ENCODE results near the gene RCAN3.
"Not testable (repeated sequence)": the region's sequence is repeated elsewhere in the genome, so short reads cannot be mapped to it uniquely, and the experiment has no call there.

Gene RCAN3

DNA sequence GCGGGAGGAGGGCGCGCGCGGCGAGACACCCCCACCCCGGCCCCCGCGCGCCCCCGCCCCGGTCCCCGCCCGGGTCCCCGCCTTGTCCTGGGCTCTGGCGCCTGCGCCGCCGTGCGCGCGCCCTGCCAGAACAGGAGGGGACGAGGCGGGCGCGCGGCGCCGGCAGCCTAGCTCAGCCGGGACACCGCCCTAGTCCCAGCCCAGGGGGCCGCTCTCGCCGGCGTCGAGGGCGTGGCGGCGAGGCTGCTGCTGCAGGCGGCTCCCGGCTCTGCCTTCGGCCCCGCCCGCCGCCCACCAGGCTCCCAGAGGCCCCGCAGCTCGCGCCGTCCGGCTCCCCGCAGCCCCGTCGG, at the start of gene RCAN3:
Gene RCAN3, plus strand, starts transcription at position 128 of the 350 bp plus-strand sequence. CDS start 11,537 bp downstream, outside the sequence.
- peak; percentile 87 for DNase-seq

DNA sequence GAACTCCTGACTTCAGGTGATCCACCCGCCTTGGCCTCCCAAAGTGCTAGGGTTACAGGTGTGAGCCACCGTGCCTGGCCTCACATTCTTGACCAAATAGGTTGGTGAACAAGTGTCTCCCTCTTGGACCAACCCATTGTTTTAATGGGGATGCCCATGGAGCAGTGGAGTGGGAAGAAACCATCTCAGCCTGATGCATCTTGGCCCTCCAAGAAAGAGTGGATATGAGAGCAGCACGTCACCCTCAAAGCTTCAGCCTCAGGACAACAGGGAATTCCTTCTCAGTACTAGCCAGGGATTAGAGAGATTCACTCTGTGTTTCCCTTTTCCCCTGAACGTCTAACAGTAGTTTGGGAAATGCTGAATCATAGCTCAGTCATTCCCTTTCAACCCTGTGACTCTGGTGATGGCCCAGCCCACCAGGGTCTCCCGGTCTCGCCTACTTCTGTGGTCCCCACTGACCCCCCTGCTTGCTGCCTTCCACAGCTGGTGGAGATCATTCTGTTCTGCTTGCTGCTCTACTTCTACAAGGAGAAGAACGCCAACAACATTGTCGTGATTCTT, 49.6 kb upstream of the RCAN3 start:
- no peak for DNase-seq

DNA sequence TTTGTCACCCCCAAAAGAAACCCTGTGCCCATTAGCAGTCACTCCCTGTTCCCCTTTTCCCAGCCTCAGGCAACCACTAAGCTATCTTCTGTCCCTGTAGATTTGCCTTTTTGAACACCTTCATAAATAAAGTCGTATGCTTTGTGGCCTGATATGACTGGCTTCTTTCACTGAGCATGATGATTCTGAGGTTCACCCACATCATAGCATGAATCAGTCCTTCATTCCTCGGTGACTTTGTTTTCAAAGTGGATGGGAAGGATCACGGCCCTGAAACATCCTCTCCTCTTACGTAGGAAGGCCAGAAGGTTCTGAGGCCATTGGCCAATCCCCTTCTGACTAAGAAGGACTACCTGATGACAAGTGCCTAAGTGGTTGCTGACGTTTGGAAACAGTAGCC, 48.0 kb upstream of the RCAN3 start:
- no peak for DNase-seq

DNA sequence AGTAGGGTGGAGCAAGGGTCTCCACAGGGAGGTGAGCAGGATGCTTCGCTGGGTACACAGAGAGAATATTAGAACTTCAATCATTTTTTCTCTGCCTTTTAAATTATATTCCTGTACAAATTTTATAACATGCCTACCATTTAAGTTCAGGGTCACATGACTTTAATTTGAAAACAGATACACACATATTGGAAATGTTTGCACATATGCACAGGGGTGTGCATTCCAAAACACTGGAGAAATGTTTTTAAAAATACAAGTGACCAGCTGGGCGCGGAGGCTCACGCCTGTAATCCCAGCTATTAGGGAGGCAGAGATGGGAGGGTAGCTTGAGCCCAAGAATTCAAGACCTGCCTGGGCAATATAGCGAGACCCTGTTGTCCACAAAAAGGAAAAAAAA, 47.4 kb upstream of the RCAN3 start:
- no peak for DNase-seq

DNA sequence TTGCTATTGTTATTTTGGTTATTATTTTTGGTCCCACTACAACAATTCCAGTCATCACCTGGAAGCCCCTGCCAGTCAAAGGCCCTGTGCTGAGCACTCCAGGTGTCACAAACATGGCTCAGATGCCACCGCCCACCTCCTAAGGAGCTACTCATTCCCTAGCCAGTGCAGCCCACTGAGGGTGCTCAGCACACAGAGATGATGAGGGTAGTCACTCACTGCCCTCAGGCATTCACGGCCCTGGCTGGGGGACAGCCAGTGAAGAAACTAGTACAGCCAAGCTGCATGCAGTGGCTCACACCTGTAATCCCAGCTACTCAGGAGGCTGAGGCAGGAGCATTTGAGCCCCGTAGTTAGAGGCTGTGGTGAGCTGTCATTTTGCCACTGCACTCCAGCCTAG, 44.8 kb upstream of the RCAN3 start:
- no peak for DNase-seq

DNA sequence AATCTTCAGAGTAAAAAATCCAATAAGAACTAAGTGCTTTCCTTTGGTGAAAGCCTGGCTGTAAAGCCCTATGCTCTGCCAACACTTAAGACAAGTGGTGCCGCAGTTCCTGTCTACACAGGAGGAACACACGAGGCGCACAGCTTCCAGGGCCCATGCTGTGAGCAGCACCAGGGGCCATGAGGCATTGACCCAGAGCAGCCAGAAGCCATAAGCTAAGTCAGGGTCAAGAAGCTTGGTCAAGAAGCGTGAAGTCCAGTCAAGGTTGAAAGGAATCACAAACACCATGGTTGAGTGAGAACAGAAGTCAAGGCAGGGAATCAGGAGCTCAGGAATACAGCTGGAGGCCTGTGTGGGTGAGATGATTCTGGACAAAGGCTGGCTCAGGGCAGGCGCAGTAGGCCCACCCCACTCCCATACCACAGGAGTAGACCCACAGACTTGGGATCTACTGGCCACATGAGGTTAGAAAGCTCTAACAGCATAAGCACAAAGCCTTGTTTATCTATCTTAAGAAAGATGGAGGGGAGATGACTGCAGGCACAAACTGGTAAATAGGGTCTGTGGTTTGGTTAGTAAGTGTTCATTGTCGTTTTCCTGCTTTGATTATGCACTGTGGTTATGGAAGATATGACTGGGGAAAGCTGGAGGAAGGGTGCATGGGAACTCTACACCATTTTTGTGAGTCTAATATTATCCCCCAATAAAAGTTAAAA, 42.9 kb upstream of the RCAN3 start:
- DNase-seq, result no peak

DNA sequence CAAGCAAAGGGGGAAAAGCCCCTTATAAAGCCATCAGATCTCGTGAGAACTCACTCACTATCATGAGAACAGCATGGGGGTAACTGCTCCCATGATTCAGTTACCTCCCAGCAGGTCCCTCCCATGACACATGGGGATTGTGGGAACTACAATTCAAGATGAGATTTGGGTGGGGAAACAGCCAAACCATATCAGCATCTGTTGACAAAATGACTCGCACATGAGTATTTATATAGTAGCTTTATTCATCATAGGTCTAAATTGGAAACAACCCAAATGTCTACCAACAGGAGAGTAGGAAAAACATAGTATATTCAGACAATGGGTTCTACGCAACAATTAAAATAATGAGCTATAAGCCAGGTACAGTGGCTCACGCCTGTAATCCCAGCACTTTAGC, 40.5 kb upstream of the RCAN3 start:
- DNase-seq, result not testable (repeated sequence)

DNA sequence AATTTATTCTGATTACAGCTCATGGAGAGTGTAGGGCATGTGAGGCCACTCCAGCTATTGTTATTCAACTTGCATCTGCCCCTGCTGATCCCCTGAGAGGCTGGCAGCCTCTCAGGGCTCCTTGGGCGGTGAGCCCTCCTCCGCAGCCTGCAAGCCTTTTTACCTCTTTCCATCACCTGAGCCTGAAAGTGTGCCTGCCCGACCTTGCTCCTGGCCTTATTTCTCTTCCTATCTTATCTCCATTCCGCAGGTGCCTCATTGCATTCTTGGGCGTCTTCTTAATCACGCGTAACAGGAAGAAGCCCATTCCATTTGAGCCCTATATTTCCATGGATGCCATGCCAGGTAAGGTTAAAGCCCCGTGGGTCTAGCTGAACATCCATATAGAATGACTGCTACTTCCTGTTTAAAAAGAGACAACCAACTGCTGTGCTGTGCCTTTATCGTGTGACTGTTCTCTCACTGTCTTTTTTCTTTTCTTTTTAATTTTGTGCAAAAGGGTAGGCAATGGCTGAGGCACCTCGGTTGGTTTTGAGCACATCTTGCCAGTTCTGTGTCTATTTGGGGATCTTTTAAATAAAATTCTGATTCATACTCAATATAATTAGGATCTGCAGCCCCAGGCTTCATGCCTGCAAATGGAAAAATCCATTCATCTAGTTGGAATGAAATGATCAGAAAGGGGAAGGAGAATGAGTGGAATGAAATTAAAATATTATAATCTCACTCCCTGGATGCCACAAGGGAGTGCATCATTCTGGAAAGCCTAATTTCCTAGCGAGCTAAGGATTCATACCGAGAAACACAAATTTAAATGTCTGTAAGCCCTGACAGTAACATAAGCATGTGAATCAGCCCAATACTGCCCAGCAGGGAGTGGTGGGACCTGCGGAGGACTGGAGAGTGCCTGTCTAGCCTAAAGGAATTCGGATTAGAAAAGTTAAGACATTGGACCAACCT, 38.6 kb upstream of the RCAN3 start:
- no peak for DNase-seq

DNA sequence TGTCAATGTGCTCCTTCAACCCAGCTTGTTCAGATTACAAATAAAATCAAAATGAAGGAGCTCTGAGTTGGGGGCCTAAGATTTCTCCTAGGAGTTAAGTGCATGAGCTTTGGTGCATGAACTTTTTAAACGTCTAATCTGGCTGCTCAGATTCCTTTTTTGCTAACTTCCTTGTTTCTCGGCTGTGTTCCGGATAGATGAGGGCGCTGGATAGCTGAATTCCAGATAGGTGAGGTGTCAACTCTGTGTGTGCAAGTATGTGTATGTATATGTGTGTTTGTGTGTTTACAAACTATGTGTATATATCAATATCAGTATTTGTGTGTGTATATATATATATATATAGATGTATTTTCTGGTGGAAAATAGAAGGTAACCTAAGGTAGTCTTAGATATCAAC, 37.5 kb upstream of the RCAN3 start:
- DNase-seq, result no peak

DNA sequence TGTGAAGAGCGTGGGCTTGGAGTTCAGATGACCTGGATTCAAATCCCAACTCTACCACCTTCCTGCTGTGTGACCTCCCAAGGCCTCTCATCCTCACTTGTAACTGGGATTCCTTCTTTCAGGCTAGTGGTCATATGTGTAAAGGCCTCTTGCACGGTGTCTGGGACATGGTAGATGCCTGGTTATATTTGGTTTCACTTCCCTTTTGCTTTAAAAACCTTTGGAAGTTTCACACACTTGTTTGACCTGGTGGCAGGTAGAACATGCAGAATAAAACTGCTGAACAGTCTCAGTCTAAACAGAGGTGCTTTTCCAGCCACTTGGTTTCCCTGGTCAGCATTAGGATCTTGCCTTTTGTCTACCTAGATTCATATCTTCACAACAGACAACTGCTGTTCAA, 37.0 kb upstream of the RCAN3 start:
- DNase-seq, result no peak

DNA sequence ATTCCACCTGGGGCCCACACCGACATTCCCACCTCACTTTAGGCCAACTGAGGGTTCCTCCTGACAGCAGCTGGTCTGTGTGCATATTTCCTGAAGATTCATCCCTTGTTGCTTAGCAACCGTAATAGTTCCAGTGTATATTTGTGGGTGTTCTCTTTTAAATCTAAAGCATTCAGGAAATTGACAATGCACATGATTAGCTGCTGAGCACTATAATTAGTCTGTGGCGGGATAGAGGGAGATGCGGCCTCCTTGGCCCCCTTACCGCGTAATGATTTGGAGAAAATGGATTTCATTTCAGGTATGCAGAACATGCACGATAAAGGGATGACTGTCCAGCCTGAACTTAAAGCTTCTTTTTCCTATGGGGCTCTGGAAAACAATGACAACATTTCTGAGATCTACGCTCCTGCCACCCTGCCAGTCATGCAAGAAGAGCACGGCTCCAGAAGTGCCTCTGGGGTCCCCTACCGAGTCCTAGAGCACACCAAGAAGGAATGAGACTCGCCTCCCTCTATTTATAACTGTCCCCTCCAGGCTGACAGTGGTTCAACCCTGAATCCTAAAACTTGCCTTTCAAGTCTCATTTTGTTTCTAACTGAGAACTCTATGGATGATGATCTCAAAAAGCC, 33.8 kb upstream of the RCAN3 start:
- no peak for DNase-seq

DNA sequence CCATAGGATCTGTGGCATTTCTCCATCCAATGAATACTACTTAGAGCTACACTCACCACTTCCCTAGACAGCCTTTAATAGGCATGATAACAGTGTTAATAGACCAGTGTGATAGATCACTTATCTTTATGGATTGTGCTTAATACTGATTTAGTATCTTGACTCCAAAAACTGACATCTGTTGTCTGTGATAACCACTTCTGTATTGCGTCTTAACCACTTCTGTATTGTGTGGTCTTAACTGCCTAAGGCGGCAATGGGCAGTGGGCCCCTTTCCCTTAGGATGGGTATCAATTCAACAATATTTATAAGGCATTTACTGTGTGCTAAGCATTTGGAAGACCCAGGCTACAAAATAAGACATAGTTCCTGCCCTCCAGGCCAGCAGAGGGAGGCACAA, 32.0 kb upstream of the RCAN3 start:
- no peak for DNase-seq

DNA sequence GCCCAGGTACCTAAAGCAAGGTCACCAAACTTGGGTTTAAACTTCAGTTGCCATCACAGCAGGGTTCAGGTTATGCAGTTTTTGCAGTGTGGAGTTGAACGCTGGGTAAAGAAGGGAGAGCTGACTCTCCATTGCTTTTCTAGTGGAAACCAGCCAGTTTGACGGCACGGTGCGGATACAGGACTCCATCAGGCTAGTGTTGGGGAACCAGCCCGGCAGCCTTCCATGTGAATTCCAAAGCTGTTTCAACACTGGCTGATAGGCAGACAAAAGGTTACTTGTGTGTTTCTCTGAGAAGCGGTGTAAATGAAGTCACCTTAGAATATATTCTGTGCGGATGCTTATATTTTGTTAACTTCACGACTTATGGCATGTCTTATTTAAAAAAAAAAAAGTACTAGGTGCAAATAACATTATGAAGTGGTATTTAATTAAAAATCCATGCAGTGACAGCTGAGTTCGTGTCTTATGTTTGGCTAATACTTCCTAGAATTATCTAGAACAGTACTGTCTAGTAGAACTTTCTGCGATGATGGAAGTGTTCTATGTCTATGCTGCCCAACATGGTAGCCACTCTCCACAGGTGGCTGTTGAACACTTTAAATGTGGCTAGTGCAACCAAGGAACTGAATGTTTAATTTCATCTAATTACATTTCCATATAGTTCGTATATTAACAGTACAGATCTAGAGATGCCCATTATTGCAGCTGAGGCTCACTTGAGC, 29.9 kb upstream of the RCAN3 start:
- DNase-seq, result no peak

DNA sequence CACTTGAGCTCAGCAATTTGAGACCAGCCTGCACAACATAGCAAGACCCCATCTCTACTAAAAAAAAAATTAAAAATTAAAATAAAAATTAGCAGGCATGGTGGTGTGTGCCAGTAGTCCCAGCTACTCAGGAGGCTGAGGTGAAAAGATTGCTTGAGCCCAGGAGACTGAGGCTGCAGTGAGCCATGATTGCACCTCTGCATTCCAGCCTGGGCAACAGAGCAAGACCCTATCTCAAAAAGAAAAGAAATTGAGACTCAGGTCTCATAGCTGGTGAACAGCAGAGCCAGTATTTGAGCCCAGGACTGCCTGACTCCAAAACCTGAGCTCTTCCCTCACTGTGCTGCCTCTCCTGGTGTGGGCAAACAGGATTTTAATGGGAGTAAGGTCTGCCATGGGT, 28.4 kb upstream of the RCAN3 start:
- no peak for DNase-seq

DNA sequence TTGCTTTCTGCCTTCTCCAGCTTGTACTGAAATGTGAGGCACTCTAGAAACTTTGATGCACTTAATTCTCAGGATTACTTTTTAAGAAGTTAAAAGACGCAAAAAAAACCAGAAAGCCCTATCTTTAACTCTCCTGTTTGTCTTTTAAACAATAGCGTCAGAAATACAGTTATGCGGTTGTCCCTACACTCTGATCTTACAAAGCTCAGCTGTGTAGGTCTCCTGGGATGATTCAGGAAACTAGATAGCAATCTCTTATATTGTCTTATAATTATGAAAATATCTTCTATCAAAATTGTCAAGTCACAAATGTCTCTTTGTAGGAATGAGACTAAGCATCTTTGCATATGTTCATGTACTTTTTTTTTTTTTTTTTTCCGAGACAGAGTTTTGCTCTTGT, 26.9 kb upstream of the RCAN3 start:
- DNase-seq, result no peak

DNA sequence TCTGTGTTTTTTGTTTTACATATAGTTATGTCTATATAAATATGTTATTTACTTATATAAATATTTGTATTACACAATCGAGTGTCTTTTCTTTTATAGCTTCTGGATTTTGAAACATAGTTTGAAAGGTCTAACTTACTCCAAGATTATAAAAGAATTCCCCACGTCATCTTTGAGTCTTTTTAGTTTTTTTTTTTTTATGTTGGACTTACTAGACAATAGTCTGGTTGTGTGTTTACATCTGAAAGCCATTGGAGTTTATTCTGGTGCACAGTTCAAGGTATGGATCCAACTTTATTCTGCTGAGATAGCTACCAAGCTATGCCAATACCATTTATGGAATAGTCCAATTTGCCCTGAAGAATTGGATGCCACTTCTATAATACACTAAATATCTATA, 26.1 kb upstream of the RCAN3 start:
- no peak for DNase-seq

DNA sequence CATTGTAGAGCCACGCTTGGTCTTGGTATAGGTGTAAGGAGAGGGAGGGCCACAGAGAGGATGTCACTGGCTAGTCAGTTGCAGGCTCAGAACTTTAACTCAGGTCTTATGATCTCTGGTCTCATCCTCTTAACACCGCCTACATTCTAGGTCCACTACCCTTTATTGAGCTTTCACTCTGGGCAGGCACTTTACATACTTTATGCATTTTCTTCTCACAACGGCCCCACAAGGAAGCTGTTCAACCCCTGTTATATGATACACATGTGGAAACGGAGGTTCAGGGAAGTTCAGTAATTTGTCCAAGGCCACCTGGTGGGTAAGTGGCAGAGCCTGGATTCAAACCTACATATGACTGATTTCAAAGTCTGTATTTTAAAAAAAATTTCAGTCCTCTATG, 25.3 kb upstream of the RCAN3 start:
- no peak for DNase-seq

DNA sequence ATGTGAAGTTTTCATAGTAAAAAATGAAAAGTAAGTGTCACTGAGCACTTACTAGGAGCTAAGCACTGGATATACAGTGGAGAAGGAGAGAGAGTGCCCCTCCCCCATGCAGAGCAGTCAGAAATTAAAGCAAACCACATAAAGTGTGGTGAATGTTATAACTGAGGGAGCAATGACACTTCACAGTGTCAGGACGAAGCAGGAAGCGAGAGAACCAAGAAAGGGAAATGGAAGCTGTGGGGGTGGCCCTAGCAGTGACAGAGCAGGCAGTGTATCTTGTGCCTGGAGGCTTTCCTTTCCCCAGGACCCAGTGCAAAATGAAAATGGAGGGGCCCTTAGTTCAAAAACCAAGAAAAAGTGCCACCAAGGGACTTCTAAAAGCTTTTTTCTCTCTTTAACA, 21.5 kb upstream of the RCAN3 start:
- no peak for DNase-seq

DNA sequence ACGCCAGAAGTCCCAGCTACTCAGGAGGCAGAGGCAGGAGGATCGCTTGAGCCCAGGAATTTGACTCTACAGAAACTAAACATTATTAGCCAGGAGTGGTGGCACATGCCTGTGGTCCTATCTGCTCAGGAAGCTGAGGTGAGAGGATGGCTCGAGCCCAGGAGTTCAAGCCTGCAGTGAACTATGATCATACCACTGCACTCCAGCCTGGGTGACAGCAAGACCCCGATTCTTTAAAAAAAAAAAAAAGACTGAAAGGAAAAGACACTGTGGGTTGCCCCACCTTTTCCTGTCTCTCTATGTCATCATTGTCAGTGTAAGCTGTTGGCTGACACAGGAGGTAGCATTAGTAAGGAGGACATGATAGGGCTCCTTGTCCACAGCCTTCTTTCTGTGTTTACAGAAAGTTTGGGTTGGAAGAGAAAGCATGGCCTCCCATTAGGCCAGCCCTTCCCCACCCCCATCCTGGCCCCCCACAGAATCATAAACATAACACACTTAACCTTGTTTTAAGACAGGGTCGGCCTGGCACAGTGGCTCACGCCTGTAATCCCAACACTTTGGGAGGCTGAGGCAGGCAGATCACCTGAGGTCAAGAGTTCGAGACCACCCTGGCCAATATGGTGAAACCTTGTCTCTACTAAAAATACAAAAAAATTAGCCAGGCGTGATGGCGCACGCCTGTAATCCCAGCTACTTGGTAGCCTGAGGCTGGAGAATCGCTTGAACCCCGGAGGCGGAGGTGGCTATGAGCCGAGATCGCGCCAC, 20.6 kb upstream of the RCAN3 start:
- DNase-seq, result no peak

DNA sequence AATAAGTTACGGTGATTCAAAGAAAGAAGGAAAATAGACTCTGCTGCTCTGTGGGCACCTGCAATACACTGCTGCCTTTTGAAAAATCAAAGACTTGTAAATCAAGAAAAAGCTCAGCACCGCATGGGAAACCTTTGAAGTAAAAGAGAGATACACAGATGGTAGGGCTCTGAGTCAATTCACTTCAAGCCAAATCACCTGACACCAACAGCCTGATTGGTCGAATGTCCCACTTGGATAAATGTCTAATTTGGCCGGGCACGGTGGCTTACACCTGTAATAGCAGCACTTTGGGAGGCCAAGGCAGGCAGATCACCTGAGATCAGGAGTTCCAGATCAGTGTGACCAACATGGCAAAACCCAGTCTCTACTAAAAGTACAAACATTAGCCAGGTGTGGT, 19.2 kb upstream of the RCAN3 start:
- no peak for DNase-seq

DNA sequence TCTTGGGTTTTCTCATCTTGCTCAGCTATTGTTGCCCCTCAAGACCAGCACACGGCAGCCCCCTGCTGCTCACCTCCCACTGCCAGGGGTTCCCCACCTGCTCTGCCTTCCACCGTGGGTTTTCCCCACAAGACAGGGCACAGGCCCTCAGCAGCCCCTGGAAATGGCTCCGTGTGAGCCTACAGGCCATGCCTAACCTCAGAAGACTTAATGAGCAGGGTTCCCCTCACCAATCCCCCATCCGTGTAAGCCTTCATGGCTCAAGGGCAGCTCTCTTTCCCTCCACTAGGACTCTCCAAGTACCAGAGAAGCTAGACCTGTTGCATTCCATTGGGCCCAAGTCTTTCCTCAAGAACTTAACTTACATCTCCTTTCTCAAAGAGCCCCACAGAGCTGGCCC, 18.4 kb upstream of the RCAN3 start:
- no peak for DNase-seq

Data from NCI-H146 (cell line).